Germinal center (tissue), 1 donor: ENCODE results near the gene ADAM10.

ENCODE experiments used
- DNase-seq: peaks from one replicate; pipeline ENCODE4 v3.0.0; 2012; ENCODE audit warnings: mixed read lengths, low spot score

Gene ADAM10

DNA sequence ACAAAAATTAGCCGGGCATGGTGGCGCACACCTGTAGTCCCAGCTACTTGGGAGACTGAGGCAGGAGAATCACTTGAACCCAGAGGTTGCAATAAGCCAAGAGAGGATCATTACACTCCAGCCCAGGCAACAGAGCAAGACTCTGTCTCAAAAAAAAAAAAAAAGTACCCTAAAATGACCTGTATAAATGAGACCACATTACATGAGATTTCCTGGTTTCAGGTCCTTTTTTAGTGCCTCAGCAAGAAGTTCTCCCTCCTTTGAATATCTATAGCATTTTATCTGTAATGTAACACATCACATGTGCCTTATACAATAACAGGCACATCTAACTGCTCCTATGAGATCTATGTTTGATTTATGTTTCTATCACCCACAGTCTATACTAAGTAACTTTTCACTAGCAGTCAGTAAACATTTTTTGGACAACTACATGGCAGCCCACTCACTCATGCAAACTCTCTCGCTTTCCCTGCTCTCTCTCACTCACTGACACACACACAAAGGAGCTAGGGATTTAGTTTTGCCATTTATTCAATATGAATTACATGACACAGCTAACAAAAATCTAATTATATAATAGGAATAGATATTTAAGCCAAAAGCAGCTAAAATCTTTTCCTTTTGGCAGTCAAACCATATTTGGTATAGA, 34.1 kb downstream of the ADAM10 start:
- DNase-seq: no peak

DNA sequence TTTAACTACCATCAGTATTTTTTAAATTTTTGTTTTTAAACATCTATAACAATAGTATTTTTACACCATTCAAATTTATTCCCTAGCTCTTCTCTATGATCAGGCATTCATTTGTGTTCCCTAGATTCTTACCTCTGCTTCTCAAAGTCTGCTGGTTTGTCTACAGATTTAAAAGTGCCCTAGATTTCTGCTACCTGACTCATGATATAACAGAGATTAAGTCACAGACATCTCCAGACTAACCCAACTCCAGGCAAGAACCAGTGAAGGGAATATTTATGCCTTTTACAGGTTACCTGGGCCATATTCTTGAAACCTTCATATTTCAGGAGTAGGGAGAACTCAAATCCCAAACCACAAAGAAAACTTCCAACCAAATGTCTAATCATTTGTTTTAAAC, 38.8 kb downstream of the ADAM10 start:
- no peak for DNase-seq

DNA sequence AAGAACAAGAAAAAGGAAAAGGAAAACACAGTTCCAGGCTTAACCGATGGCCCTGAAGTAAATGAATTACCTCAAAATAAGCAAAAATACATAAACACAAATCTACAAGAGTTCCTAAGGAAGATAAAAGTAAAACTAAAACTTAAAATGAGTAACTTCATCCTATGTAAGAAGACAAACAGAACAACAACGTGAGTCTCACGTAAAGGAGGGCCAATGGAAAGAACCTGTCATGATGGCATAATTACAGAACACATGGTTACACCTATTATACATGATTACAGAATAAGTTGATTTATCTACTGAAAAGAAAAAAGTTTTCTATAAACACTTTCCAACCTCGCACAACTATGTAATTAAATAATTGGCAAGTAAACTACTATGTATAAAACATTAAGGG, 42.1 kb downstream of the ADAM10 start:
- DNase-seq: no peak

DNA sequence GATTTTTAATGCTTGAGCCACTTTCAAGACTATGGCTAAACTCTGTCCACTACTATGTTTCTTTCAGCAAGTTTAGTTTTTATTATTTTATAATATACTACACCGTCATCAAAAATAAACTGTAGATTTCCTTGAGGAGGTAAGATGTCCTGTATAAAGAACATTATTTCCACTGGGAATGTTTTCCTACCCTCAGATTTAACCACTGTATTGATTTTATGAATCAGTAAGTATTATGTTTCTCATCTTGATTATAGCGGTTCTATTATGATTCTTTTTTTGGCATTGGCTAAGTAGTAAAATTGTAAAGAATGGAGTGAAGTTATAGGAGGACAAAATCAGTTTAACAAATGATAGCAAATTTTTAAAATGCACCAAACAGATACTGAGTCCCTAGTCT, 44.4 kb downstream of the ADAM10 start:
- DNase-seq: no peak

DNA sequence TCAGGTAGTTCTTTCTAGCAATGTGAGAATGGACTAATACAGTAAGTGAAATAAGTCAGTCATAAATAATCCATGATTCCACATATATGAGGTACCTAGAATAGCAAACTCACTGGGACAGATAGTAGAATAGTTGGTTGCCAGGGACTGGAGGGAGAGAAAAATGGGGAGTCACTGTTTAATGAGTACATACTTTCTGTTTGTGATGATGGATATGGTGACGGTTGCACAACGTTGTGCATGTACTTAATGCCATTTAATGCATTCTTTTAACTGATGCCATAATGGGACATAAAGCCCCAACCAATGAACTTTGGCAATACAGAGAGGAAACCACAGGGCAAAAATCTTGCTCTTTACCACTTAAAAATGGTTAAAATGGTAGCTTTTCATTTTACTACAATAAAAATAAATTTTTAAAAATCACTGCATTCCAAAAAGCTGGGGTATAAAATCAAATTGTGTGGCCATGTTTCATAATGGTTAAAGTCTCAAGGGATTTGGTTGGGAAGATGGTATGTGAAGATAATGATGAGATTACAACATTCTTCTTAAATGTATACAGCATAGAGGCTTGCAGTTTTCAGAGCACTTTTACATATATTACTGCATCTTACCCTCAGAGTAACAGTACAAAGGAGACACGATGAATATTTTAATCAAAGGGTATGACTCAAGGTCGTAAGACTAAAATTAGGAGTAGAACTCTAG, 45.2 kb downstream of the ADAM10 start:
- no peak for DNase-seq

DNA sequence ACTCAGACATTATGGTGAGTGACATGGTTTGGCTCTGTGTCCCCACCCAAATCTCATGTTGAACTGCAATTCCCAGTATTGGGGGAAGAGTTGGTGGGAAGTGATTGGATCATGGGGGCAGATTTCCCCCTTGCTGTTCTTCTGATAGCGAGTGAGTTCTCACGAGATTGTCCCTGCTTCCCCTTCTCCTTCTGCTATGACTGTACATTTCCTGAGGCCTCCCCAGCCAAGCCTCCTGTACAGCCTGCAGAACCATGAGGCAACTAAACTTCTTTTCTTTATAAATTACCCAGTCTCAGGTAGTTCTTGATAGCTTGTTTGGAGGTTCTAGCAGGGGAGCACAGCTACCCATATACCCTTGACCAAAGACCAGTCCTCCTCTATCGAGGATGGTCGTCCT, 45.9 kb downstream of the ADAM10 start:
- DNase-seq: no peak

DNA sequence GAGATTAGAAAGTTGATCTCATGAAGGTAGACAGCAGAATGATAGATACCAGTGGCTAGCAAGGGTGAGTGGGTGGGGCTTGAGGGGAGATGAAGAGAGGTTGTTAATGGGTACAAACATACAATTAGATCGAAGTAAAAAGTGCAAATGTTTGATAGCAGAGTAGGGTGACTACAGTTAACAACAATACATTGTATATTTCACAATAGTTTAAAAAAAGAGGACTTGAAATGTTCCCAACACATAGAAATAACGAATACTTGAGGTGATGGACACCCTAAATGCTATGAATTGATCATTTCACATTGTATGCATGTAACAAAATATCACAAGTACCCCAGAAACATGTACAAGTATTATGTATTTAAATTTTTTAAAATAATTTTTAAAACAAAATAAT, 47.3 kb downstream of the ADAM10 start:
- no peak for DNase-seq

DNA sequence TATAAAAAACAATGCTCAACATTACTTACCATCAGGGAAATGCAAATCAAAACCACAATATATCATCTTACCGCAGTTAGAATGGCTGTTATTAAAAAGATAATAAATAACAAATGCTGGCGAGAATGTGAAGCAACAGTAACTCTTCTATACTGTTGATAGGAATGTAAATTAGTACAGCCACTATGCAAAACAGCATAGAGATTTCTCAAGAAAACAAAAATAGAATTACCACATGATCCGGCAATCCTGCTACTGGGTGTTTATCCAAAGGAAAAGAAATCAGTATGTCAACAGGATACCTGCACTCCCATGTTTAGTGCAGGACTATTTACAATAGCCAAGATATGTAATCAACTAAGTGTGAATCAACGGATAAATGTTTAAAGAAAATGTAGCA, 48.1 kb downstream of the ADAM10 start:
- no peak for DNase-seq

DNA sequence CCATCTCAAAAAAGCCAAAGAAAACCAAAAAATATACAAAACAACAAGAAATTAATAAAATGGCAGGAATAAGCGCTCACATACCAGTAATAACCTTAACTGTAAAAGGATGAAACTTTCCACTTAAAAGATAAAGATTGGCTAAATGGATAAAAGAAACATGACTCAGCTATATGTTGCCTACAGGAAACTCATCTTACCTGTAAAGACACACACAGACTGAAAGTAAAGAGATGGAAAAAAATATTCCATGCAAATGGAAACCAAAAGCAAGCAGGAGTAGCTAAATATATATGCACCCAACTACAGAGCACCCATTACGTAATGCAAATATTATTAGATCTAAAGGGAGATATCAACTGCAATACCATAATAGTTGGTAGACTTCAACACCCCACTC, 49.7 kb downstream of the ADAM10 start:
- DNase-seq: no peak

DNA sequence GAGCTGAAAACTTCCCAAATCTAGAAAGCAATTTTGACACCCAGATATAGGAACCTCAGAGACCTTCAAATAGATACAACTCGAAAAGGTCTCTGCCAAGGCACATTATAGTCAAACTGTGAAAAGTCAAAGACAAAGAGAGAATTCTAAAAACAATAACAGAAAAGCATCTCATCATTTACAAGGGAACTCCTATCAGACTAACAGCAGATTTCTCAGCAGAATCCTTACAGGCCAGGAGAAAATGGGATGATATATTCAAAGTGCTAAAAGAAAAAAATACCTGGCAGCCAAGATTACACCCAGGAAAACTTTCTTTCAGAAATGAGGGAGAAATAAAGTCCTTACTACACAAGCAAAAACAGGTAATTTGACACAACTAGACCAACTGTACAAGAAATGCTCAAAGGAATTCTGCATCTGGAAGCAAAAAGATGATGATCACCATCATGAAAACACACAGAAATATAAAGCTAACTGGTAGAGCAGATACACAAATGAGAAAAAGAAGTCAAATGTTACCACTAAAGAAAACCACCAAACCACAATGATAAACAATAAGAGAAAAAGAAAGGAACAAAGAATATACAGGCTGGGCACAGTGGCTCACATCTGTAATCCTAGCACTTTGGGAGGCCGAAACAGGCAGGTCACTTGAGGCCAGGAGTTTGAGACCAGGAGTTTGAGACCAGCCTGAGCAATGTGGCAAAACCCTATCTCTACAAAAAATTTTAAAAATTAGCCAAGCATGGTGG, 50.4 kb downstream of the ADAM10 start:
- DNase-seq: no peak

DNA sequence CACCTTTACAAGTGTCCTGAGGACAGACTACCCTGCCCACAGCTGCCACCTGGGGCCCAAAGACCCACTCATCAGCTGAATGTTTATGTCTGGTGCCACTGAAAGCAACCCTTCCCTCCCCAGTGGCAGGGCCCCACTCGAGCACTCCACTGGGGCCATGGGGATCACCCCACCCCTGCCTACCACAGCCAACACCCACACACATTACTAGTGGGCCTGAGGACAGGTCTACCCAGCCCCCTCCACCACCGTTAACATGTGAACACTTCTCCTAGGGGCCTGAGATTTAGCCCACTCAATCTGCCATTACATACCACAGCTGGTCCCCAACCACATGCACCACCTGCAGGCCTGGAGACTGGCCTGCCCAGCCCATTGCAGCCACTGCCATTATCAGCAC, 52.3 kb downstream of the ADAM10 start:
- DNase-seq: no peak

DNA sequence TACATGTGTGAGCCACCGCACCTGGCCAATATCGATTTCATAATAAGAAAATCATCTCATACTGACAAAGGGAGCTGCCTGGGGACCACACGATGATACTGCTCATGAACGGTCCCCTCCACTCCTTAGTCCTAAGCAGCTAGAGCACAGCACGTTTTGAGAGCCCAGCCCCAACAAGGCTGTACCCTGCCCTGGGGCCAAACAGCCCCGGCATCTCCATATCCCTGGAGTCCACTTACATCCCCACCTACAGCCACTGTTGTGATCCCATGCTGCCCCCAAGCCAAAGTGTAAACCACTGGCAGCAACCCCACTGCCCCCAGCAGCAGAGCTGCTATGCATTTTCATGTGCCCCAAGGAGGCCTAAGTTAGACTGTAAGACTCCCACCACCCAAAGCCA, 52.8 kb downstream of the ADAM10 start:
- no peak for DNase-seq

DNA sequence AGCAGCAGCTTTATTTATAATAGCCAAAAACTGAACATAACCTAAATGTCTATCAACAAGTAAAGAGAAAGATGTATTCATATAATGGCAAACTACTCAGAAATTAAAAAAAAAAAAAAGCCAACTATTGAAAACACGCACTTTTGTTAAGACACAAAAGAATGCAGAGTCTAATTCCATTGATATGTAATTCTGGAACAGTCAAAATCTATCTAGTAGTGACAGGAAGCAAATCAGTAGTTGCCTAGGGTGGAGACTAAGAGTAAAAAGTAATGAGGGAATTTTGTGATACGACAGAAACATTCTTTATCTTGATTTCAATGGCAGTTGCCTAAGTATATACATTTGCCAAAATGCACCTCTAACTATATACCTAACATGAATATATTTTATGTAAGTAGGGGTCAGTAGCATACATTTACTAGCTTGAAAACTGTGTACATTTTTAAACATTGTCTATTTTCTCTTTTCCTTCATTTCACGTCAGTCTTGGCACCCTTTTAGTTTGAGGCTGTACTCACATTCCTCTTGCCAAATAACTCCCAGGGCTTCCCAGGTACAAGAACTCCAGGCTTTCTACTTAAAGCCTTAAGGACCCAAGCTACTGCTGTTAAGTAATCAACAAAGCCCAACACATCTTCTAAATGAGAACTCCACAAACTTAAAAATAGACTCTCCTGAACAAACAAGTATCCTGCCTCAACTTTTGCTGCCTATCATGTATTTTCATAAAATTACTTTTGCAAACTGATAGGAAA, 54.7 kb downstream of the ADAM10 start:
- DNase-seq: no peak

DNA sequence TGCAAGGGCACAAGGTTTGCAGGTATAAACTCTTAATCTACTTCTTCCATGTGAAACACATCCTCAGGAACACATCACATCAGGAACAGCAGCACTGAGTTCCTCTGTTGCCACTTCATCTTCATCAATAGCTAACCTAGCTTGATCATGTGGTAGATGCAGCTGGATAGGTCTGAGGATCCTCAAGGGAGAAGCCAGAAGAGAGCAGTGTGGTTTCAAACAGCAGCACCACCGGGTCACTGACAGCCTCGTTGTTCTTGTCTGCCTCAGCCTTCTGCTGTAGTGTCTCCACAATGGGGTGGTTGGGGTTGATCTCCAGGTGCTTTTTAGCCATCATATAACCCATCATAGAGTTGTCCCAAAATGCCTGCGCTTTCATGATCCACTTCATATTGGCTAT, 58.8 kb downstream of the ADAM10 start:
- DNase-seq: no peak

DNA sequence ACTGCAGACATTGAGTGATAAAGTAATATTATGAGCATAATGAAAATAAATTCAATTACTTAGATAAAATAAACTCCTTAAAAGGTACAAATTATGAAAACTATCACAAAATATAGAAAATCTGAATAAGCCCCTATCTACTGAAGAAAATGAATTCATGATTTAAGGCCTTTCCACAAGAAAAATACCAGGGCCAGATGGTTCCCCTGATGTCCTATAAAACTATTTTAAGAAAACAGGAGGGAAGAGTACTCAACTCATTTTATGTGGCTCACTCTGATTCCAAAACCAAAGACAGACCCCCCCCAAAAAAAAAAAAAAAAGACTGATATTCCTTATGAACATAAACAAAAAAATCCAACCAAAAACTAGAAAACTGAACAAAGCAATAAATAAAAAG, 59.9 kb downstream of the ADAM10 start:
- DNase-seq: no peak

DNA sequence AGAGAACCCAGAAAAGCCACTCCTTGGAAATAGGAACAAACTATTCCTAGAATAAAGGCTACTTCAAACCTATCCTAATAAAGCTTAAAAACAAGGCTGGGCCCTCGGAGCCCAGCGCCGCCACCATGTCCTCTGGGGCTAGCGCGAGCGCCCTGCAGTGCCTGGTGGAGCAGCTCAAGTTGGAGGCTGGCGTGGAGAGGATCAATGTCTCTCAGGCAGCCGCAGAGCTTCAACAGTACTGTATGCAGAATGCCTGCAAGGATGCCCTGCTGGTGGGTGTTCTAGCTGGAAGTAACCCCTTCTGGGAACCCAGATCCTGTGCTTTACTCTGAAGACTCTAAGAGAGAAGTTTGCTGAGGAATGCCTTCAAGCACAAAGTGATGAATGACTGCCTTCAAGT, 63.2 kb downstream of the ADAM10 start:
- DNase-seq: no peak

DNA sequence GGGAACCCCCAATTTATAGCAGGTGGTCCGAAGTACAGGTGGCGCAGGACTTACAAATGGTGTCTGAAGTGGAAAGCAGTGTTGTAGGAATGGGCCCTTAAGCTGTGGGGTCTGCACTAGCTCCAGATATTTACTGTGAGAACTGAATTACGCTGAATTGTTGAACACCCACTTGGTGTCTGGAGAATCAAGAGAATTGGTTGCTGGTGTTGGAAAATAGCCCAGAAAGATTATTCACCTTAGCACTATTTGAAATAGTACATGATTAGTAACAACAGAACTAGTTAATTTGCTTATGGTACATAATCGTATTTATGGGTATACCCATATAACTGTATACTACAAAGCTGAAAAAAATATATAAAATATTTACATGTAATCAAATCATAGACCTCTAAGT, 64.8 kb downstream of the ADAM10 start:
- no peak for DNase-seq

DNA sequence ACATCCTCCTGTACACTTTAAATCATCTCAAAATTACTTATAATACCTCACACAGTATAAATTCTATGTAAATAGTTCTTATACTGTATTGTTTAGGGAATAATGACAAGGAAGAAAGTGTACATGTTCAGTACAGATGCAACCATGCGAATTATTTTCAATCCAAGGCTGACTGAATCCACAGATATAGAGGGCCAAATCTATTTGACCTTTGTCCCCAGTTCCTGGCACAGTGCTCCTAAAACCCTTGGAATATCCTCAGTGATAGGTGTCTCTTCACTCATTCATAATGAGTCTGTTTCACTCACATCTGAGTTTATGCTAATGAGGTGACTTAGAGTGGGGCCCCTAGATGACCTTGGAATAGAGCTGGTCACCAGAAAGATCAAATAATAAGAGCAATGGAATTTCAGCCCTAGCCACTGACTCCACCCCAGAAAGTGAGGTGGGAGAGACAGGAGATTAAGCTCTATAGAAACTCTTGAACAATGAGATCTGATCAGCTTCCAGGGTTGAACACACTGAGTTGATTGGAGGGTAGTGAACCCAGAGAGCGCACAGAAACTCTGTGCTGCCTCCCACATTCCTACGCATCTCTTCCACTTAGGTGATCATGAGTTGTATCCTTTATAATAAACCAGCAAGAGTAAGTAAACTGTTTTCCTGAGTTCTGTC, 65.3 kb downstream of the ADAM10 start:
- DNase-seq: no peak

DNA sequence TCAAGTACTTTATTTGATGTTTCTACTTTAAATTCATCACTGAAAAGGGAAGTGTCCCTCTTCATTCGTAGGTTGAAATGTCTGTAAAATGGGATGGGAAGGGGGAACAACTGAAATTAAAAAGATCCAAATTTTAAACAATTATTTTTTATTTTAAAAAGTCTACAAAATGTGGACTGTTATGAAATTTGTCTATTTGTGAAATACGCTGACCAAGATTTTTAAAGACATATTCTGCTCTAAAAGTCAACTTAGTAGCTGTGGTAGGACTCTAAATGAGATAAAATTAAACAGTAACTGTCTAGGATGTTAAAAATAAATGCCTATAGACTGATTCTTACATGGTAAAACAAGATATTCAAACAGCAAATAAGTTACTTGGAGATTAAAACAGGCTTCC, 67.3 kb downstream of the ADAM10 start:
- no peak for DNase-seq

DNA sequence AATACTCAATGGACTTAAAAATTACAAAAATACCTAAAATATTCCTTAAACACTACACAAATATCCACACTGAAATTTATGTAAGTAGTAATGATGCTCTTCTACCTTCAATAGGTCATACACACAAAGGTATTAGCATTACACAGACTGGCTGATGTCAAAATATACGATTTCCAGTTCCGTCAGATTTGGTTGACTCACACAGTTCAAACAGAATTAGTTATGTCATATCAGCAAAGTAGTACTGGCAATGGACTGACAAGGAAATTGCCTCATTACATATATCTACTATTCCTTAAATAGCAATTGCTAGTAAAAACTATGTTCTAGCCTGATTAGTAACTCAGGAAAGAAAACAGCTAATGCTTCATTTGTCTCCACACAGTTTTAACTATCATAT, 70.8 kb downstream of the ADAM10 start:
- no peak for DNase-seq

DNA sequence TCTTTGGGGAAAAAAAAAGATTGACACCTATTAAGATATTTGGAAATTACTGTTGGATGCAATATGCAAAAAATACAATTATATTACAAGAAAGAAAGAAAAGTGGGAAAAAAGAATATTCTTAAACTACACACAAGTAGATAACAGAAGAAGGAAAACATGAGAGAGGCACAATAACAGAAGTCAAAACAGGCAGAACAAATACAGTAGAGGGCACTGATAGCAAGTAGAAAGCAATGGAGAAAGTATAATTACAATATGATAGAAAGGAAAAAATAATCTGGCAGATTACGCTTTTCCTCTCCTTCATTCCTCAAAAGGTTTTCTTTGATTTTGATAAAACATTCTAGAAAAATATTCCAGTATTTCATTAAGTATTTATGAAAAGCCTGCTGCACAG, 72.1 kb downstream of the ADAM10 start:
- no peak for DNase-seq

DNA sequence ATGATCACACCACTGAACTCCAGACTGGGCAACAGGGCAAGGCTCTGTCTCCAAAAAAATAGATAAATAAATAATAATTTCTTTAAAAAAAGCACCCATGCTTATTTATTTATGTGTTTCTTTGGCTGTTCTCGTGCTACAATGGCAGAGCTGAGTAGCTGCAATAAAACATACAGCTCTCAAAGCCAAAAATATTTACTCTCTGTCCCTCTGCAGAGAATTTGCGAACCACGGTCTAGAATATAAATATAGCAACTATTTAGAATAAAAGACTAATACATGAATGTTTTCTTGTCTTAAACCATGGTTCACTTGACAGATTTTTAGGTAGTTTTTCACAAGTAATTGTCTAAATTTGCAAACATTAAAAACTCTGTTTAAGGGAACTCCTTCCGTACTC, 72.7 kb downstream of the ADAM10 start:
- no peak for DNase-seq
